Measurements from ENCODE around the gene KIR3DL3.

- no peak for TF ChIP-seq CTCF (conservative IDR thresholded peaks at IDR 0.05)
- TF ChIP-seq ZFX (IDR thresholded peaks at IDR 0.05), result no peak
Measured at GRCh38 chr19:54724142-54724541, at the start of gene KIR3DL3.

All from C4-2B (cell line).